ENCODE results near the gene FBXW11. TPM values are rescaled to one million over a fixed set of nuclear protein-coding genes. Genes with fewer than 3 reads are reported as not detected.

The FBXW11 gene
- polyA plus RNA-seq, 1 experiment: 77.1 TPM

- Histone ChIP-seq H3K27ac (ENCODE audit: low read depth, low read length) (no peak overlapping the region), H3K4me3 (ENCODE audit: low read depth, low read length) (no peak overlapping the region), H3K27me3 (ENCODE audit: control insufficient read depth, insufficient read depth, low read length) (peaks cover 3% of the 10 kb centered on the region), H3K9me3 (ENCODE audit: control insufficient read depth, insufficient read depth, low read length) (no peaks in the 10 kb centered on the region)
- CTCF ChIA-PET: interaction anchor here (0.5 kb wide), 1 partner anchor 178 kb away, joined by 9 read pairs; no protein-coding TSS in a partner anchor
- POLR2A ChIA-PET: no interaction called here
- TF ChIP-seq CTCF (IDR thresholded peaks at IDR 0.05; ENCODE audit: low read depth, low read length): no peak
- no peak for DNase-seq (ENCODE audit: low read depth, low spot score)
Measured at GRCh38 chr5:171834461-171834860, 172.0 kb downstream of the FBXW11 start.

DNA sequence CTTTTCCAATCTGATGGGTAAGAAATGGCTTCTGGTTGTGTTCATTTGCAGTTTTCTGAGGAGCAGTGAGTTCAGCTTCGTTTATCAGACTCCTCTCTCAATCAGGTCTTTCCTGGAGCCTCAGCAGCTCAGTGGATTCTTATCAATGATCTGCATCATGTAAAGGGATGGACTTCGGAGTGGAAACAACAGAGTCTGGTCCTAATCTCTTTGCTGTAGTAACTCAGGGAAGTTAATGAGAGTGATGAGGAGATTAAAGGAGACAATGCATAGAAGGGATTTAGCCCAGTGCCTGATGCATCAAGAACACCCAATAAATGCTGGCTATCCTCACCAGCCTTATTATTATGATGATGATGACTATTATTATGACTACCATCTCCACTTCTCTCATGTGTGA lies 173.7 kb downstream of the FBXW11 start:
- DNase-seq (ENCODE audit: low read depth, low spot score): no peak
- ChIA-PET CTCF (no interaction called here), POLR2A (no interaction called here)
- no peak overlapping the region for H3K4me3 ChIP-seq (ENCODE audit: low read depth, low read length)
- no peaks in the 10 kb centered on the region for H3K9me3 ChIP-seq (ENCODE audit: control insufficient read depth, insufficient read depth, low read length)
- TF ChIP-seq CTCF (IDR thresholded peaks at IDR 0.05; ENCODE audit: low read depth, low read length): no peak
- H3K27me3 ChIP-seq (ENCODE audit: control insufficient read depth, insufficient read depth, low read length): peaks cover 7% of the 10 kb centered on the region
- no peak overlapping the region for H3K27ac ChIP-seq (ENCODE audit: low read depth, low read length)

GRCh38 chr5:171830686-171831085 lies 175.8 kb downstream of the FBXW11 start:
- TF ChIP-seq CTCF (IDR thresholded peaks at IDR 0.05; ENCODE audit: low read depth, low read length): no peak
- CTCF ChIA-PET: no interaction called here
- no peak overlapping the region for H3K4me3 ChIP-seq (ENCODE audit: low read depth, low read length)

DNA sequence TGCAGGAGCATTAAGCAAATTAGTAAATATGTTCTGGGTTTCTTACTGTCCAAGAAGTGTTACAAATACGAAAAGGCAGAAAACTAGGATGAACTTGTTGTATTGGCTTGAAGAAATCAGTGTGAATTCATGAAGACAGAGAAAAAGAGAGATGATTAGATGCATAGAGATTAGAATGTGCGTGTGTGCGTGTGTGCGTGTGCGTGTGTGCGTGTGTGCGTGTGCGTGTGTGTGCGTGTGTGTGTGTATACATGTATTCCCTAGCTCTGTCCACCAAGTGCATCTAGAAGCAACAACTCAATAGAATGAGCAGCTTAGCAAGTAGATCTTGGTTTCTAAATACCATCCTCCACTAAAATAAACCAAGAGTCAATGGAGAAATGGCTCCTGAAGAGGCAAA lies 179.3 kb downstream of the FBXW11 start:
- Histone ChIP-seq H3K27ac (ENCODE audit: low read depth, low read length) (no peak overlapping the region), H3K4me3 (ENCODE audit: low read depth, low read length) (no peak overlapping the region), H3K9me3 (ENCODE audit: control insufficient read depth, insufficient read depth, low read length) (peaks cover 7% of the 10 kb centered on the region), H3K27me3 (ENCODE audit: control insufficient read depth, insufficient read depth, low read length) (peaks cover 7% of the 10 kb centered on the region)
- DNase-seq (ENCODE audit: low read depth, low spot score): no peak
- POLR2A ChIA-PET: no interaction called here
- CTCF ChIA-PET: no interaction called here
- no peak for TF ChIP-seq CTCF (IDR thresholded peaks at IDR 0.05; ENCODE audit: low read depth, low read length)

More at GRCh38 chr5:171830686-171831085, 175.8 kb downstream of the FBXW11 start:
- no peak for DNase-seq (ENCODE audit: low read depth, low spot score)
- POLR2A ChIA-PET: no interaction called here
- H3K27ac ChIP-seq (ENCODE audit: low read depth, low read length): no peak overlapping the region
- H3K27me3 ChIP-seq (ENCODE audit: control insufficient read depth, insufficient read depth, low read length): peaks cover 7% of the 10 kb centered on the region
- H3K9me3 ChIP-seq (ENCODE audit: control insufficient read depth, insufficient read depth, low read length): no peaks in the 10 kb centered on the region

- no peak for TF ChIP-seq CTCF (IDR thresholded peaks at IDR 0.05; ENCODE audit: low read depth, low read length)
Measured at GRCh38 chr5:171826132-171826531, 180.3 kb downstream of the FBXW11 start.

More at GRCh38 chr5:171826132-171826531, 180.3 kb downstream of the FBXW11 start:
- no peak for DNase-seq (ENCODE audit: low read depth, low spot score)
- H3K27ac ChIP-seq (ENCODE audit: low read depth, low read length): no peak overlapping the region
- H3K27me3 ChIP-seq (ENCODE audit: control insufficient read depth, insufficient read depth, low read length): peaks cover 7% of the 10 kb centered on the region
- peaks cover 7% of the 10 kb centered on the region for H3K9me3 ChIP-seq (ENCODE audit: control insufficient read depth, insufficient read depth, low read length)
- ChIA-PET POLR2A (no interaction called here), CTCF (no interaction called here)
- H3K4me3 ChIP-seq (ENCODE audit: low read depth, low read length): no peak overlapping the region

Measured in AG04450 (cell line).